ENCODE data around the gene FLT1.
A peak's percentile ranks its signal among the peaks of the same experiment; 100 is the strongest.

The FLT1 gene

DNA sequence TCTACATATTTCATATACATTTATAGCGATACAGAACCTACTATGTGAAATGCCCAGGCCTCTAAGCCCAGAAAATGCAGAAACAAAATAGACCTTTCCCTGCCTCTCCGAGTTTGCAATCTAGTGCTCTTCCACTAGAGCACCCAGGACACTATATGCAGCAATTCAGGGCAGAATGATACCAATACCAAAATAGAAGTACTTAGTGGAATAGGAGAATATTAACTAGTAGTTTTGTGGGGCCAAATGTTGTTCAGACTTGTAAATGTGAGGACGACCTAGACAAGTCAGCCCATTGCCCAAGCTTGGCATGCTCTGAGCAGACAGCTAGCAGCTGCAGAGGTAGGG lies 35.8 kb upstream of the FLT1 start:
- no peak overlapping the region for H3K27ac ChIP-seq
- H3K9me3 ChIP-seq, result peaks cover 30% of the 10 kb centered on the region
- peaks cover 54% of the 10 kb centered on the region for H3K27me3 ChIP-seq
- no peak for TF ChIP-seq Cebpa-rat (IDR thresholded peaks at IDR 0.05)
- peak overlapping the region; percentile 69 for H3K4me3 ChIP-seq
- peak overlapping the region; percentile 86 for H3K4me2 ChIP-seq
- H4K20me1 ChIP-seq, result no peaks in the 10 kb centered on the region
- peaks cover 64% of the 10 kb centered on the region for H3K4me1 ChIP-seq
- 0 out of 2 replicates have a peak overlapping the region, but pooled peaks have one; percentile 39 for H3K9ac ChIP-seq
- peaks cover 5% of the 10 kb centered on the region; the same call in 1 of the 2 replicates for H3K36me3 ChIP-seq

DNA sequence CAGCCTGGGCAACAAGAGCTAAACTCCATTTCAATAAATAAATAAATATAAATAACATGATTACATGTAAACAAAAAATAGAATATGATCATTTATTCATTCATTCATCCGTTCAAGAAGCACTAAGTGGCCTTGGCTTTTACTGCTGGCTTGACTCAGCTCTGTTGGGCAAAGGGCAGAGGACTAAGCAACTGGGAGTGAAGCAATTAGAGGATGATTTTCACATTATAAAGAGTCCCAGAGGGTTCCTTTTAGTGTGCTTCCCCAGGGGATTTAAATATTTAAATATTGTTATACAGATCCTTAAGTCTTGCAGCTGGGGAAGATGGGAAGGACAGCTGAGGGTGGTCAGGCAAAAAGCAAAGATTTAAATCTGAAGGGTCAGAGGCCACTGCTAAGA lies 34.9 kb upstream of the FLT1 start:
- H3K4me2 ChIP-seq, result peak overlapping the region; percentile 86
- peaks cover 53% of the 10 kb centered on the region for H3K27me3 ChIP-seq

DNA sequence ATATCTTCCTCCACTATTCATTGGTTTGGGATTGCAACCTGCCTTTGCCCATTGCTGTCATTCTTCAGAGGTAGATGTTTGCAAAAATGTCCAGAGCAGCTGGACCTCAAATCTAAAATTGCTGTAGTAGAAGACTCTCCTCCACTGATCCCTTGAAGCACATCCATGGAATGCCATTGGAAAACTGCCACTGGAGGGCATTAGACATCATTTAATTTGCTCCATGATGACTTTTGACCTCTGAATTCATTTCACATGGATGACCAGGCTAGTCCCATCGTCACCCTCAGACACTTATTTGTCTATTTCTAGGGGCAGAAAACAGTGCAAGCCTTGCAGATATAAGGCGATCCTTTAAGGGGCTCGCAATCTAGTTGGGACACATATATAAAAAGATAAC lies 33.9 kb upstream of the FLT1 start:
- peaks cover 43% of the 10 kb centered on the region for H3K27me3 ChIP-seq

More for the DNA sequence above, 34.9 kb upstream of the FLT1 start:
- H3K9me3 ChIP-seq, result peaks cover 21% of the 10 kb centered on the region
- H3K4me1 ChIP-seq, result peaks cover 73% of the 10 kb centered on the region
- H3K4me3 ChIP-seq, result no peak overlapping the region
- no peaks in the 10 kb centered on the region for H4K20me1 ChIP-seq
- TF ChIP-seq Cebpa-rat (IDR thresholded peaks at IDR 0.05), result no peak
- no peaks in the 10 kb centered on the region for H3K36me3 ChIP-seq
- H3K27ac ChIP-seq, result no peak overlapping the region
- no peak overlapping the region for H3K9ac ChIP-seq

DNA sequence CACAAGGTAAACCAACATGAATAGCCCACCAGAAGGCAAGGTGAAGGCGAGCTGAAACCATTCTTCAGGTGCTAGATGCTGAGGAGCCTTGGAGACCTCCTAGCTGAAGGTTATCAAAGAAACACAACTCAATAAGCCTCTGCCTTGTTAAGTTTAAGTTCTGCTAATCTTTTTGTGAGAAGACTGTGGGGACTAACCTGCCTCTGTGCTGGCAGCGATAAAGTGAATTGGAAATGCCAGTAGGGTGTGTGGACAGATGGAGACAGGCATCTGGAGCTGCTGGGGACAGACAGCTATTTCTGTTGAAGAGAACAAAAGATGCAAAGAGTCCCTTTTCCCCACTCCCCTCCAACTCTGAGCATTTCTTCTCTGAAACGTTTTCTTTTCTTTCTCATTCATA lies 33.5 kb upstream of the FLT1 start:
- Histone ChIP-seq H4K20me1 (no peaks in the 10 kb centered on the region), H3K9me3 (peaks cover 7% of the 10 kb centered on the region), H3K4me2 (peak overlapping the region; percentile 86), H3K9ac (no peak overlapping the region; the same call in 1 of the 2 replicates), H3K27me3 (peaks cover 39% of the 10 kb centered on the region), H3K4me1 (peaks cover 87% of the 10 kb centered on the region), H3K4me3 (no peak overlapping the region), H3K27ac (no peak overlapping the region), H3K36me3 (no peaks in the 10 kb centered on the region)
- TF ChIP-seq Cebpa-rat (IDR thresholded peaks at IDR 0.05), result no peak

More for the DNA sequence above, 33.9 kb upstream of the FLT1 start:
- Histone ChIP-seq H3K9me3 (peaks cover 11% of the 10 kb centered on the region), H3K4me2 (peak overlapping the region; percentile 86), H3K27ac (no peak overlapping the region), H3K9ac (no peak overlapping the region), H3K4me1 (peaks cover 83% of the 10 kb centered on the region), H4K20me1 (no peaks in the 10 kb centered on the region), H3K36me3 (no peaks in the 10 kb centered on the region), H3K4me3 (no peak overlapping the region)
- TF ChIP-seq Cebpa-rat (IDR thresholded peaks at IDR 0.05), result no peak

DNA sequence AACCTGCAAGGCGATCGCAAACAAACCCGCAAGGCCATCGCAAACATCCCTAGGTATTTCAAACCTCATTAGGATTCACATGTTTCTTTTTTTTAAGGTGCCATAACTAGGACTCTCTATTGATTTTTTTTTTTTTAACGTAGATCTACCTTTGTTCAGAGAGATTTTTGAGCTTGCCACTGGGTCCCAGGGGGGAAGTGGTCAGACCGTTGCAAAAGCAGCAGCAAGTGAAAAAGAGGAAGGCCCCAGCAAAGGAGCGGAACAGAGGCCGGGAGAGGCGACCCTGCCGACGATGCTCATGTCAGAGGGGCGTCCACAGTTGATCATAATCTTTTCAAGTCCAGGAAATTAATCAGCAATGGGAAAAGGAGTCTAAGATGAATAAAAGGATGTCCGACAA lies 32.7 kb upstream of the FLT1 start:
- Histone ChIP-seq H3K27me3 (peaks cover 31% of the 10 kb centered on the region), H3K27ac (no peak overlapping the region), H3K4me2 (peak overlapping the region; percentile 86), H4K20me1 (no peaks in the 10 kb centered on the region), H3K9ac (no peak overlapping the region; the same call in 1 of the 2 replicates), H3K9me3 (no peaks in the 10 kb centered on the region), H3K4me3 (peak overlapping the region; percentile 20; the same call in 1 of the 2 replicates), H3K36me3 (no peaks in the 10 kb centered on the region), H3K4me1 (peaks cover 88% of the 10 kb centered on the region)
- TF ChIP-seq Cebpa-rat (IDR thresholded peaks at IDR 0.05), result peak; percentile 60; the same call in 1 of the 2 replicates

DNA sequence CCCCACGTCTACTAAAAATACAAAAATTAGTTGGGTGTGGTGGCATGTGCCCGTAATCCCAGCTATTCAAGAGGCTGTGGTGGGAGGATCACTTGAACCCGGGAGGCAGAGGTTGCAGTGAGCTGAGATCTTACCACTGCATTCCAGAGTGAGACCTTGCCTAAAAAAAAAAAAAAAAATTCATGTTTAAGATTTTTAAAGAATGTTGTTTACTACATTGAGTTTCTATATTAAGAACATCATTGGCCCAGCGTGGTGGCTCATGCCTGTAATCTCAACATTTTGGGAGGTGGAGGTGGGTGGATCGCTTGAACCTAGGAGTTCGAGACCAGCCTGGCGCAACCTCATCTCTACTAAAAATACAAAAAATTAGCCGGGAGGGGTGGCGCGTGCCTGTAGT lies 31.9 kb upstream of the FLT1 start:
- peaks cover 84% of the 10 kb centered on the region for H3K4me1 ChIP-seq
- peaks cover 24% of the 10 kb centered on the region for H3K27me3 ChIP-seq
- H4K20me1 ChIP-seq, result no peaks in the 10 kb centered on the region
- H3K36me3 ChIP-seq, result no peaks in the 10 kb centered on the region
- H3K9me3 ChIP-seq, result no peaks in the 10 kb centered on the region
- TF ChIP-seq Cebpa-rat (IDR thresholded peaks at IDR 0.05), result no peak
- no peak overlapping the region for H3K27ac ChIP-seq
- peak overlapping the region; percentile 86 for H3K4me2 ChIP-seq
- no peak overlapping the region for H3K4me3 ChIP-seq
- H3K9ac ChIP-seq, result no peak overlapping the region

DNA sequence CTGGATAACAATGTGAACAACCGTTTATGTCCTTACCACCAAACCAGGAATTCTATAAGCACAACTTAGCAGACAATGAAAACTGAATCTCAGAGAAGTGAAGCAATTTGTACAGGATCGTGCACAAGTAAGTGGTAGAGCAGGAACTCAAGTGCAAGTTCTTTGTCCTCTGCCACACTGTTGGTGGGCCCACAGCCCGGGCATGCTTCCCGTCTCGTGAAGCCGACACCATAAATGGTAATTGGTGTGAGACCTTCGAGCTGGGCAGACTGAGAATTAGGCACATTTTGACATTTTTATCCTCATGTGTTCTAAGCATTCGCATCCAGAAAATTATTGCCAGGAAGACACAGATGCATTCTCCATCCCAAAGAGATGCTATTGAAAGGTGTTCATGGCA lies 27.9 kb upstream of the FLT1 start:
- Histone ChIP-seq H3K27me3 (no peaks in the 10 kb centered on the region), H3K4me3 (no peak overlapping the region), H3K4me2 (no peak overlapping the region), H4K20me1 (no peaks in the 10 kb centered on the region), H3K36me3 (no peaks in the 10 kb centered on the region), H3K4me1 (peaks cover 45% of the 10 kb centered on the region), H3K9me3 (no peaks in the 10 kb centered on the region), H3K9ac (no peak overlapping the region), H3K27ac (no peak overlapping the region)
- no peak for TF ChIP-seq Cebpa-rat (IDR thresholded peaks at IDR 0.05)

DNA sequence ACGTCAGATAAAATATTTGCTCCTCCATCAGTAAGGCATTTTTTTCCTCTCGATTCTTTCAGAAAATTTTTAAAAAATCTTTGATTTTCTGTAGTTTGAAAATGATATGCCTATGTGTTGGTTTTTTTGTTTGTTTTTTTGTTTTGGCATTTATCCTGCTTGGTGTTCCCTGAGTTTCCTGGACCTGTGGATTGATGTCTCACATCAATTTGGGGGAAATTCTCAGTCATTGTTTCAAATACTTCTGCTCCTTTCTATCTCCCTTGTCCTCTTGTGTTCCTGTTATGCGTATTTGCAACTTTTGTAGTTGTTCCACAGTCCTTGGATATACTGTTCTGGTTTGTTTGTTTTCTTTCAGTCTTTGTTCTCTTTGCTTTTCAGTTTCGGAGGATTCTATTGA lies 18.8 kb upstream of the FLT1 start:
- Histone ChIP-seq H3K9me3 (no peaks in the 10 kb centered on the region), H3K4me1 (no peaks in the 10 kb centered on the region), H3K4me3 (no peak overlapping the region), H3K36me3 (no peaks in the 10 kb centered on the region), H3K4me2 (no peak overlapping the region), H4K20me1 (no peaks in the 10 kb centered on the region), H3K27me3 (no peaks in the 10 kb centered on the region), H3K27ac (no peak overlapping the region), H3K9ac (no peak overlapping the region)
- TF ChIP-seq Cebpa-rat (IDR thresholded peaks at IDR 0.05), result no peak

DNA sequence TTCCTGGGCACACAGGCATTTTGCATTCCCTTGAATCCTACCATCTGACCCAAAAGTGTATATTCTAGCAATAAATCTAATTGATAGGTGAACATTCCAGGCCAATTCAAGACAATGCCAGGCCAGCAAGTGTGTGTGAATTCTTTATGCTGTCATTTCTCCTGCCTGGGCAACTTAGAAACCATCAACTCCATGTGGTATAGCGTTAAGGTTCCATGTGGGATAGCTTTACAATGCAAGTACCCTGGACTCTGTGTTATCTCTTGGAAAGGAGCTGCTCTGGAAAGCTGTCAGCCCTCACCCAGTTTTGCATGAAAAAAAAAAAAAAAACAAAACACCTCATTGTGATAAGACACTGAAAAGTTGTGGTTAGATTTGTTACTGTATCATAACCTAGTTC lies 15.6 kb upstream of the FLT1 start:
- H3K36me3 ChIP-seq, result no peaks in the 10 kb centered on the region
- peaks cover 16% of the 10 kb centered on the region for H3K4me1 ChIP-seq
- no peak for TF ChIP-seq Cebpa-rat (IDR thresholded peaks at IDR 0.05)
- H3K9ac ChIP-seq, result no peak overlapping the region
- H3K9me3 ChIP-seq, result no peaks in the 10 kb centered on the region
- H3K4me3 ChIP-seq, result no peak overlapping the region
- H4K20me1 ChIP-seq, result no peaks in the 10 kb centered on the region
- no peak overlapping the region for H3K4me2 ChIP-seq
- H3K27me3 ChIP-seq, result no peaks in the 10 kb centered on the region
- H3K27ac ChIP-seq, result no peak overlapping the region

DNA sequence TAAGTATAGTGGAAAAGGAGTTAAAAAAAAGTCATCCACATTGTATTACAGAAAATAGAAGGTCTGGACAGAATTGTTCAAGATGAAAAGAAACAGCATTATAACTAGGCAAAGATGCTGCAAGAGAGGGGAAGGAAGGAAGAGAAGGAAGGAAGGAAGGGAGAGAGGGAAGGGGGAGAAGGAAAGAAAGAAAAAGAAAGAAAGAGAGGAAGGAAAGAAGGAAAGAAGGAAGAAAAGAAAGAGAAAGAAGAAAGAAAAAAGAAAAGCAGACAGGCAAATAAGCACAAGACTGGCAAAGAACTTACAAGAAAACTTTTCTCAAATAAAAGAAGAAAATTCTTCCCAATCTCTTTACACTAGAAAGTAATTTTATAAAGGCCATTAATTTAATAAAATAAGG lies 15.1 kb upstream of the FLT1 start:
- no peak overlapping the region for H3K9ac ChIP-seq
- TF ChIP-seq Cebpa-rat (IDR thresholded peaks at IDR 0.05), result no peak
- no peaks in the 10 kb centered on the region for H3K36me3 ChIP-seq
- no peaks in the 10 kb centered on the region for H3K27me3 ChIP-seq
- no peaks in the 10 kb centered on the region for H3K9me3 ChIP-seq
- H3K4me2 ChIP-seq, result no peak overlapping the region
- H3K4me1 ChIP-seq, result peaks cover 21% of the 10 kb centered on the region
- no peaks in the 10 kb centered on the region for H4K20me1 ChIP-seq
- no peak overlapping the region for H3K27ac ChIP-seq
- no peak overlapping the region for H3K4me3 ChIP-seq

Data from BLaER1 (cell line).